Osteocyte (in vitro differentiated cells): ENCODE results near the gene LCE2C. TPM values are rescaled to one million over a fixed set of nuclear protein-coding genes. Genes with fewer than 3 reads are reported as not detected.

Experiments
- DNase-seq: peaks from one replicate; pipeline ENCODE4 v3.0.0; 2021; ENCODE audit warnings: mixed read lengths; ENCODE audit not compliant: unreplicated experiment; ENCODE audit errors: extremely low spot score
- H3K27ac Mint-ChIP-seq: one replicate; pipeline ENCODE4 v1.8.0; 2021; ENCODE audit warnings: mild to moderate bottlenecking, mixed read lengths; ENCODE audit not compliant: unreplicated experiment
- H3K27me3 Mint-ChIP-seq: one replicate; pipeline ENCODE4 v1.8.0; 2021; ENCODE audit warnings: mixed read lengths; ENCODE audit not compliant: unreplicated experiment
- H3K36me3 Mint-ChIP-seq: one replicate; pipeline ENCODE4 v1.8.0; 2021; ENCODE audit warnings: mixed read lengths; ENCODE audit not compliant: unreplicated experiment
- H3K4me1 Mint-ChIP-seq: one replicate; pipeline ENCODE4 v1.8.0; 2021; ENCODE audit warnings: mixed read lengths; ENCODE audit not compliant: unreplicated experiment
- H3K4me3 Mint-ChIP-seq: one replicate; pipeline ENCODE4 v1.8.0; 2021; ENCODE audit warnings: mild to moderate bottlenecking, moderate library complexity, mixed read lengths; ENCODE audit not compliant: unreplicated experiment
- H3K9me3 Mint-ChIP-seq: one replicate; pipeline ENCODE4 v1.8.0; 2021; ENCODE audit warnings: mixed read lengths; ENCODE audit not compliant: unreplicated experiment
- CTCF ChIP-seq: fragments of 200-600 bp; sonication (generic); IDR thresholded peaks from 2 replicates; pipeline ENCODE4 v1.5.0; 2021; ENCODE audit warnings: antibody characterized with exemption, mild to moderate bottlenecking, moderate library complexity
- total RNA-seq: library from RNA; stranded (reverse); gene quantifications from 2 replicates; pipeline ENCODE4 v1.2.1, GENCODE V29; 2021

The LCE2C gene
- total RNA-seq, 1 donor from 2014 or later, result not detected

GRCh38 chr1:152646656-152647055, 28.4 kb upstream of the LCE2C start:
- Mint-ChIP-seq H3K4me1 (no peaks in the 10 kb centered on the region), H3K9me3 (peaks cover 2% of the 10 kb centered on the region)

GRCh38 chr1:152654110-152654509, 21.0 kb upstream of the LCE2C start:
- DNase-seq, result no peak
- H3K4me1 Mint-ChIP-seq, result no peaks in the 10 kb centered on the region
- H3K9me3 Mint-ChIP-seq, result no peaks in the 10 kb centered on the region

More at GRCh38 chr1:152646656-152647055, 28.4 kb upstream of the LCE2C start:
- no peak for DNase-seq
- Mint-ChIP-seq H3K27ac (no peak overlapping the region), H3K27me3 (no peaks in the 10 kb centered on the region), H3K36me3 (no peaks in the 10 kb centered on the region), H3K4me3 (no peak overlapping the region)
- TF ChIP-seq CTCF, result no peak

GRCh38 chr1:152656459-152656858, 18.6 kb upstream of the LCE2C start:
- no peak overlapping the region for H3K4me3 Mint-ChIP-seq
- DNase-seq, result no peak

More at GRCh38 chr1:152654110-152654509, 21.0 kb upstream of the LCE2C start:
- TF ChIP-seq CTCF, result peak; percentile 39
- no peaks in the 10 kb centered on the region for H3K27me3 Mint-ChIP-seq
- H3K36me3 Mint-ChIP-seq, result no peaks in the 10 kb centered on the region
- H3K4me3 Mint-ChIP-seq, result no peak overlapping the region
- H3K27ac Mint-ChIP-seq, result no peak overlapping the region

GRCh38 chr1:152657677-152658076, 17.4 kb upstream of the LCE2C start:
- no peaks in the 10 kb centered on the region for H3K36me3 Mint-ChIP-seq
- no peak for TF ChIP-seq CTCF
- no peak overlapping the region for H3K27ac Mint-ChIP-seq
- no peaks in the 10 kb centered on the region for H3K27me3 Mint-ChIP-seq
- no peaks in the 10 kb centered on the region for H3K4me1 Mint-ChIP-seq
- no peak for DNase-seq
- H3K4me3 Mint-ChIP-seq, result no peak overlapping the region
- no peaks in the 10 kb centered on the region for H3K9me3 Mint-ChIP-seq

More at GRCh38 chr1:152656459-152656858, 18.6 kb upstream of the LCE2C start:
- Mint-ChIP-seq H3K4me1 (no peaks in the 10 kb centered on the region), H3K27ac (no peak overlapping the region), H3K27me3 (no peaks in the 10 kb centered on the region), H3K9me3 (no peaks in the 10 kb centered on the region), H3K36me3 (no peaks in the 10 kb centered on the region)
- no peak for TF ChIP-seq CTCF

GRCh38 chr1:152658649-152659048, 16.4 kb upstream of the LCE2C start:
- H3K9me3 Mint-ChIP-seq, result no peaks in the 10 kb centered on the region
- no peak for DNase-seq
- no peaks in the 10 kb centered on the region for H3K27me3 Mint-ChIP-seq
- no peaks in the 10 kb centered on the region for H3K4me1 Mint-ChIP-seq
- H3K4me3 Mint-ChIP-seq, result no peak overlapping the region
- no peaks in the 10 kb centered on the region for H3K36me3 Mint-ChIP-seq
- H3K27ac Mint-ChIP-seq, result no peak overlapping the region
- no peak for TF ChIP-seq CTCF
